GM12878 (cell line): ENCODE measurements around the gene BTF3. TPM values are rescaled to one million over a fixed set of nuclear protein-coding genes. Genes with fewer than 3 reads are reported as not detected.

Experiments
- ATAC-seq: fragments of 200-7000 bp; cut with Tn5 transposase; 3 replicates; pipeline ENCODE4 v1.9.1; 2020; ENCODE audit warnings: mild to moderate bottlenecking, moderate library complexity
- BruUV-seq: library from RNA; stranded (reverse); fragments of 400-500 nt; replicated peaks from 2 replicates; lab custom pipeline; 2021; lab: Mats Ljungman, UMichigan
- CTCF ChIA-PET: fragments of 300-600 bp; sonication (Branson Sonifier 250); formaldehyde crosslinking; extraction: SDS; loops from one replicate; lab custom pipeline; 2021; ENCODE audit warnings: inconsistent platforms; lab: Yijun Ruan, JAX
- POLR2A ChIA-PET: fragments of 350-600 bp; formaldehyde crosslinking; extraction: SDS; loops from one replicate; lab custom pipeline; 2021; ENCODE audit warnings: inconsistent platforms; lab: Charles Lee
- RAD21 ChIA-PET: fragments of 300-600 bp; sonication (Branson Sonifier 250); formaldehyde crosslinking; loops from one replicate; lab custom pipeline; 2023; ENCODE audit warnings: antibody characterized with exemption; ENCODE audit not compliant: unreplicated experiment; lab: Charles Lee
- SMC1A ChIA-PET: fragments of 300-600 bp; sonication (Branson Sonifier 250); formaldehyde crosslinking; loops from one replicate; lab custom pipeline; 2023; ENCODE audit not compliant: unreplicated experiment, uncharacterized antibody; lab: Charles Lee
- DNase-seq: peaks from one replicate; pipeline ENCODE4 v3.0.0-alpha.2; 2011; ENCODE audit warnings: low read depth, low spot score
- FAIRE-seq: peaks from 3 replicates; lab custom pipeline; 2011; peaks lifted over from hg19 to GRCh38; lab: Jason Lieb, UNC
- H2AFZ ChIP-seq: 2 replicates; pipeline ENCODE4 v1.6.0; 2011; ENCODE audit warnings: low read depth, low read length, control low read depth; ENCODE audit not compliant: control insufficient read depth
- H3K27ac ChIP-seq: 2 replicates; pipeline ENCODE4 v1.5.1; 2011; ENCODE audit warnings: control low read depth; ENCODE audit not compliant: control insufficient read depth, insufficient read depth
- H3K27me3 ChIP-seq, 2 experiments: replicated peaks in 1 of 2; 2 replicates each; pipeline versions ENCODE4 v1.6.0 to v1.6.1; 2011; ENCODE audit warnings: low read length in 1 of 2; ENCODE audit not compliant: control insufficient read depth in 2 of 2, insufficient read depth in 2 of 2
- H3K36me3 ChIP-seq, 2 experiments: 2 replicates each; pipeline ENCODE4 v1.5.1; 2011; ENCODE audit warnings: low read length in 1 of 2; ENCODE audit not compliant: control insufficient read depth in 2 of 2, insufficient read depth in 2 of 2
- H3K4me1 ChIP-seq: 2 replicates; pipeline ENCODE4 v1.6.1; 2011; ENCODE audit warnings: mild to moderate bottlenecking, low read length, moderate library complexity, mixed read lengths; ENCODE audit not compliant: control insufficient read depth, insufficient read depth
- H3K4me2 ChIP-seq: 2 replicates; pipeline ENCODE4 v1.6.0; 2011; ENCODE audit warnings: control low read depth; ENCODE audit not compliant: control insufficient read depth, insufficient read depth
- H3K4me3 ChIP-seq: fragments of 200-600 bp; sonication (generic); 2 replicates; pipeline ENCODE4 v1.5.1; 2016
- H3K79me2 ChIP-seq: 2 replicates; pipeline ENCODE4 v1.6.0; 2011; ENCODE audit warnings: low read length; ENCODE audit not compliant: control insufficient read depth, insufficient read depth
- H3K9ac ChIP-seq: 2 replicates; pipeline ENCODE4 v1.8.0; 2011; ENCODE audit warnings: low read length, control low read depth, mixed read lengths; ENCODE audit not compliant: control insufficient read depth, insufficient read depth
- H3K9me3 ChIP-seq: replicated peaks from 3 replicates; pipeline ENCODE4 v1.5.1; 2011; ENCODE audit warnings: mild to moderate bottlenecking, low read length; ENCODE audit not compliant: control insufficient read depth, insufficient read depth
- H4K20me1 ChIP-seq: 2 replicates; pipeline ENCODE4 v1.6.0; 2011; ENCODE audit not compliant: control insufficient read depth, insufficient read depth
- CHD4 ChIP-seq: fragments of 200-600 bp; sonication (generic); IDR thresholded peaks from 2 replicates; pipeline ENCODE4 v1.6.1; 2016; ENCODE audit warnings: mild to moderate bottlenecking
- DPF2 ChIP-seq: fragments of 450-650 bp; IDR thresholded peaks from 2 replicates; pipeline ENCODE4 v1.6.1; 2017; ENCODE audit warnings: mild to moderate bottlenecking
- E2F8 ChIP-seq: fragments of 450-650 bp; IDR thresholded peaks from 2 replicates; pipeline ENCODE4 v1.6.1; 2018; ENCODE audit warnings: mild to moderate bottlenecking, low read depth, moderate library complexity; ENCODE audit not compliant: partially characterized antibody
- ELK1 ChIP-seq: IDR thresholded peaks from 2 replicates; pipeline ENCODE4 v1.6.1; 2012; ENCODE audit warnings: low read depth, low read length, improper control_type of control experiment
- IKZF1 ChIP-seq: fragments of 450-650 bp; conservative IDR thresholded peaks from 2 replicates; pipeline ENCODE4 v1.6.1; 2017; ENCODE audit warnings: antibody characterized with exemption, mild to moderate bottlenecking
- NFYA ChIP-seq: IDR thresholded peaks from 2 replicates; pipeline ENCODE4 v1.6.1; 2011; ENCODE audit warnings: low read depth, mild to moderate bottlenecking, low read length, improper control_type of control experiment, borderline replicate concordance
- RCOR1 ChIP-seq: conservative IDR thresholded peaks from 2 replicates; pipeline ENCODE4 v1.6.1; 2012; ENCODE audit warnings: low read depth, low read length, improper control_type of control experiment
- SPI1 ChIP-seq: IDR thresholded peaks from 2 replicates; pipeline ENCODE4 v1.6.1; 2011; ENCODE audit warnings: low read depth, mild to moderate bottlenecking, low read length, moderate library complexity, borderline replicate concordance; ENCODE audit not compliant: insufficient read depth
- WGBS: methylation state at CpG from one replicate; pipeline ENCODE4 v1.1.6; 2016; ENCODE audit warnings: low lambda C conversion rate; ENCODE audit not compliant: insufficient replicate concordance, insufficient coverage; ENCODE audit errors: missing lambda C conversion rate; 5-methylcytosine and 5-hydroxymethylcytosine counted together
- in situ Hi-C: fragments of 300-500 bp; cut with MboI; formaldehyde crosslinking; loops from 9 replicates; pipeline ENCODE4 v1.14.3; 2018; ENCODE audit warnings: mixed read lengths
- intact Hi-C: fragments of 100-400 bp; cut with micrococcal nuclease; formaldehyde crosslinking; loops from one replicate; pipeline ENCODE4 v1.14.2; 2022; ENCODE audit not compliant: unreplicated experiment
- polyA plus RNA-seq, 11 experiments: library from polyadenylated mRNA; depleted of rRNA in 4 of 11; unstranded in 6 of 11; stranded (reverse) in 5 of 11; fragments of >200 nt; fragmentation: Nextera tagmentation in 4 of 11; fragmentation: Illumina TruSeq in 1 of 11; extraction: Ambion mirVana in 4 of 11; extraction: Trizol in 1 of 11; gene quantifications; 1 replicate in 1 of 11; 2 replicates in 10 of 11; pipeline versions ENCODE4 v1.2.1 to v1.2.3, GENCODE V29; 2011 to 2016; ENCODE audit warnings: inconsistent platforms in 2 of 11, missing spikeins in 2 of 11, low read depth in 1 of 11
- total RNA-seq, 4 experiments: library from RNA; depleted of rRNA in 3 of 4; stranded (reverse); fragments of >200 nt in 3 of 4; fragmentation: Illumina TruSeq in 1 of 4; extraction: Trizol in 1 of 4; gene quantifications; 2 replicates each; pipeline versions ENCODE4 v1.2.1 to v1.2.3, GENCODE V29; 2013 to 2021

The BTF3 gene
- total and polyA plus RNA-seq, 10 of the 15 experiments (the other 5 are each of a cell fraction or from before 2014, with no cell fraction given), result 492 to 1,650 (median 904) TPM

- CTCF ChIA-PET, result interaction anchor here (1.0 to 2.0 kb wide), 4 partner anchors 11 to 44 kb away, joined by 3 to 6 read pairs (median 4); no protein-coding TSS in a partner anchor
- Histone ChIP-seq H3K9ac (no peak overlapping the region), H2AFZ (no peak overlapping the region), H3K9me3 (no peaks in the 10 kb centered on the region), H3K4me1 (no peaks in the 10 kb centered on the region), H3K4me3 (no peak overlapping the region), H3K27ac (no peak overlapping the region), H3K27me3 (no peaks in the 10 kb centered on the region), H3K4me2 (no peak overlapping the region), H4K20me1 (no peaks in the 10 kb centered on the region), H3K36me3 (no peaks in the 10 kb centered on the region), H3K79me2 (no peaks in the 10 kb centered on the region)
- ATAC-seq (no peak), DNase-seq (no peak), FAIRE-seq (no peak)
- POLR2A ChIA-PET, result interaction anchor here (1.2 kb wide), 1 partner anchor 10 kb away, joined by 3 read pairs; no protein-coding TSS in a partner anchor
- intact Hi-C loops, result no loop called here
- SMC1A ChIA-PET, result no interaction called here
- 30% methylated on average over 4 of the region's 4 CpGs for WGBS
- TF ChIP-seq ELK1 (no peak), SPI1 (no peak), E2F8 (no peak), CHD4 (no peak), RCOR1 (no peak), NFYA (no peak), IKZF1 (no peak), DPF2 (no peak)
- in situ Hi-C loops, result no loop called here
- RAD21 ChIA-PET, result interaction anchor here (0.6 kb wide), 1 partner anchor 14 kb away, joined by 3 read pairs; no protein-coding TSS in a partner anchor
- BruUV-seq, result no TSS peak
Measured at GRCh38 chr5:73542020-73542419, 43.8 kb downstream of the BTF3 start.
